Naive thymus-derived CD4-positive, alpha-beta T cell (primary cell): ENCODE data around the gene SRRM3. TPM values are rescaled to one million over a fixed set of nuclear protein-coding genes. Genes with fewer than 3 reads are reported as not detected.
"Not testable (repeated sequence)": the region's sequence is repeated elsewhere in the genome, so short reads cannot be mapped to it uniquely, and the experiment has no call there.

Source experiments
- ATAC-seq: fragments of 150-1000 bp; cut with Tn5 transposase; 2 replicates; pipeline ENCODE4 v1.10.0; 2021; ENCODE audit warnings: mild to moderate bottlenecking, moderate library complexity
- CTCF ChIA-PET: fragments of 350-600 bp; sonication (Branson Sonifier 250); formaldehyde crosslinking; loops from one replicate; lab custom pipeline; 2021; ENCODE audit warnings: antibody characterized with exemption; lab: Charles Lee
- POLR2A ChIA-PET: fragments of 350-600 bp; sonication (Branson Sonifier 250); formaldehyde crosslinking; loops from one replicate; lab custom pipeline; 2021; ENCODE audit warnings: antibody characterized with exemption, inconsistent platforms; lab: Charles Lee
- DNase-seq, 9 donors: peaks; one replicate each; pipeline versions ENCODE4 v3.0.0 to v3.0.0-alpha.2; 2020 to 2022; ENCODE audit warnings: mixed read lengths in 1 of 9
- H3K27ac ChIP-seq: one replicate; pipeline ENCODE4 v1.7.0; 2013; ENCODE audit warnings: mild to moderate bottlenecking, low read depth, low read length, moderate library complexity
- H3K27me3 ChIP-seq, 2 donors: one replicate each; pipeline ENCODE4 v1.7.0; 2013; ENCODE audit warnings: low read length in 2 of 2, mild to moderate bottlenecking in 2 of 2, moderate library complexity in 2 of 2; ENCODE audit not compliant: control insufficient read depth in 2 of 2, insufficient read depth in 2 of 2
- H3K36me3 ChIP-seq, 3 experiments: 1 replicate in 2 of 3; 2 replicates in 1 of 3; pipeline ENCODE4 v1.7.0; 2013; ENCODE audit warnings: low read length in 3 of 3, mild to moderate bottlenecking in 3 of 3, moderate library complexity in 1 of 3; ENCODE audit not compliant: insufficient read depth in 3 of 3, control insufficient read depth in 2 of 3
- H3K4me1 ChIP-seq, 2 donors: one replicate each; pipeline ENCODE4 v1.7.0; 2013; ENCODE audit warnings: low read length in 2 of 2, mild to moderate bottlenecking in 2 of 2, moderate library complexity in 1 of 2; ENCODE audit not compliant: control insufficient read depth in 2 of 2, insufficient read depth in 2 of 2
- H3K4me3 ChIP-seq: 2 replicates; pipeline ENCODE4 v1.7.0; 2013; ENCODE audit warnings: mild to moderate bottlenecking, low read length
- H3K9me3 ChIP-seq, 3 experiments: 1 replicate in 2 of 3; 2 replicates in 1 of 3; pipeline ENCODE4 v1.7.0; 2013; ENCODE audit warnings: low read length in 3 of 3; ENCODE audit not compliant: control insufficient read depth in 2 of 3
- H3K27ac Mint-ChIP-seq, 9 donors: one replicate each; pipeline ENCODE4 v1.8.0; 2020 to 2022; ENCODE audit warnings: mixed read lengths in 9 of 9, mild to moderate bottlenecking in 8 of 9, moderate library complexity in 5 of 9, inconsistent platforms in 2 of 9
- H3K27me3 Mint-ChIP-seq, 5 donors: one replicate each; pipeline ENCODE4 v1.8.0; 2021 to 2022; ENCODE audit warnings: mixed read lengths in 5 of 5, mild to moderate bottlenecking in 1 of 5
- H3K36me3 Mint-ChIP-seq, 5 donors: one replicate each; pipeline ENCODE4 v1.8.0; 2020 to 2022; ENCODE audit warnings: mixed read lengths in 5 of 5, mild to moderate bottlenecking in 3 of 5, inconsistent platforms in 1 of 5
- H3K4me1 Mint-ChIP-seq, 7 donors: one replicate each; pipeline ENCODE4 v1.8.0; 2020 to 2022; ENCODE audit warnings: mixed read lengths in 7 of 7, mild to moderate bottlenecking in 3 of 7, inconsistent platforms in 1 of 7
- H3K4me3 Mint-ChIP-seq, 10 donors: one replicate each; pipeline ENCODE4 v1.8.0; 2020 to 2022; ENCODE audit warnings: mild to moderate bottlenecking in 10 of 10, mixed read lengths in 10 of 10, moderate library complexity in 6 of 10, inconsistent platforms in 2 of 10
- H3K9me3 Mint-ChIP-seq, 11 donors: one replicate each; pipeline ENCODE4 v1.8.0; 2020 to 2022; ENCODE audit warnings: mixed read lengths in 11 of 11, mild to moderate bottlenecking in 4 of 11, inconsistent platforms in 1 of 11, moderate library complexity in 1 of 11
- intact Hi-C, 2 donors: fragments of 100-400 bp; cut with micrococcal nuclease; formaldehyde crosslinking; loops; one replicate each; pipeline ENCODE4 v1.15.1; 2023
- polyA plus RNA-seq, 2 donors: library from polyadenylated mRNA; unstranded; fragments of 300-500 nt; fragmentation: Illumina TruSeq; gene quantifications; one replicate each; pipeline ENCODE4 v1.2.3, GENCODE V29; 2021
- total RNA-seq, 6 experiments: library from RNA in 5 of 6; stranded (reverse) in 5 of 6; gene quantifications; 1 replicate in 5 of 6; 2 replicates in 1 of 6; pipeline ENCODE4 v1.2.3 and lab custom pipeline; 2021 to 2026

The SRRM3 gene
- total and polyA plus RNA-seq, 7 experiments from 2014 or later, result not detected

GRCh38 chr7:76204147-76204546, 2.5 kb downstream of the SRRM3 start:
- no peaks in the 10 kb centered on the region for H3K4me1 ChIP-seq
- ATAC-seq (no peak), DNase-seq (no peak)
- no peaks in the 10 kb centered on the region for H3K27me3 ChIP-seq
- no peak overlapping the region for H3K27ac ChIP-seq
- POLR2A ChIA-PET, result interaction anchor here (1.0 kb wide), 1 partner anchor 10 kb away, joined by 4 read pairs; no protein-coding TSS in a partner anchor
- no peak overlapping the region for H3K27ac Mint-ChIP-seq
- H3K27me3 Mint-ChIP-seq, result peaks cover 3 to 39% (median 21%) of the 10 kb centered on the region in 5 donors
- no peak overlapping the region for H3K4me3 ChIP-seq
- H3K4me1 Mint-ChIP-seq, result peaks cover 0 to 2% (median 0%) of the 10 kb centered on the region in 7 donors
- H3K36me3 ChIP-seq, result no peaks in the 10 kb centered on the region
- no peaks in the 10 kb centered on the region for H3K36me3 Mint-ChIP-seq
- no peaks in the 10 kb centered on the region for H3K9me3 ChIP-seq
- CTCF ChIA-PET, result interaction anchor here (1.5 kb wide), 1 partner anchor 10 kb away, joined by 3 read pairs; no protein-coding TSS in a partner anchor
- H3K4me3 Mint-ChIP-seq, result peak overlapping the region in 1 of 10 donors; percentile 32
- intact Hi-C loops, result no loop called here
- peaks cover 0 to 4% (median 0%) of the 10 kb centered on the region in 11 donors for H3K9me3 Mint-ChIP-seq

- H3K9me3 ChIP-seq, result no peaks in the 10 kb centered on the region
- no peak overlapping the region for H3K4me3 ChIP-seq
- H3K27me3 Mint-ChIP-seq, result peaks cover 3 to 29% (median 19%) of the 10 kb centered on the region in 5 donors
- peaks cover 0 to 2% (median 0%) of the 10 kb centered on the region in 7 donors for H3K4me1 Mint-ChIP-seq
- H3K27me3 ChIP-seq, result peaks cover 0 to 3% of the 10 kb centered on the region in 2 donors
- H3K4me3 Mint-ChIP-seq, result no peak overlapping the region
- ChIA-PET POLR2A (no interaction called here), CTCF (no interaction called here)
- DNase-seq, result no peak
- H3K36me3 Mint-ChIP-seq, result no peaks in the 10 kb centered on the region
- no peak overlapping the region for H3K27ac ChIP-seq
- no peak for ATAC-seq
- H3K4me1 ChIP-seq, result no peaks in the 10 kb centered on the region
- intact Hi-C loops, result no loop called here
- H3K27ac Mint-ChIP-seq, result no peak overlapping the region
- peaks cover 0 to 4% (median 0%) of the 10 kb centered on the region in 11 donors for H3K9me3 Mint-ChIP-seq
- H3K36me3 ChIP-seq, result no peaks in the 10 kb centered on the region
These were observed 4.9 kb downstream of the SRRM3 start for GRCh38 chr7:76206633-76207032.

GRCh38 chr7:76209310-76209709, 7.6 kb downstream of the SRRM3 start:
- Histone ChIP-seq H3K27ac (no peak overlapping the region), H3K4me3 (no peak overlapping the region), H3K36me3 (no peaks in the 10 kb centered on the region), H3K4me1 (no peaks in the 10 kb centered on the region), H3K27me3 (peaks cover 0 to 3% of the 10 kb centered on the region in 2 donors), H3K9me3 (no peaks in the 10 kb centered on the region)
- DNase-seq (no peak), ATAC-seq (no peak)
- intact Hi-C loops, result no loop called here
- POLR2A ChIA-PET, result no interaction called here
- Mint-ChIP-seq H3K27ac (no peak overlapping the region), H3K36me3 (no peaks in the 10 kb centered on the region), H3K4me1 (peaks cover 0 to 2% (median 0%) of the 10 kb centered on the region in 7 donors), H3K9me3 (peaks cover 0 to 2% (median 0%) of the 10 kb centered on the region in 11 donors), H3K27me3 (peaks cover 0 to 22% (median 16%) of the 10 kb centered on the region in 5 donors), H3K4me3 (no peak overlapping the region)
- CTCF ChIA-PET, result interaction anchor here (0.7 kb wide), 1 partner anchor 371 kb away, joined by 3 read pairs; no protein-coding TSS in a partner anchor

- H3K27ac ChIP-seq, result no peak overlapping the region
- H3K4me1 ChIP-seq, result no peaks in the 10 kb centered on the region
- ChIA-PET CTCF (interaction anchor here (1.0 kb wide), 1 partner anchor 9 kb away, joined by 4 read pairs; no protein-coding TSS in a partner anchor), POLR2A (no interaction called here)
- no peak overlapping the region for H3K27ac Mint-ChIP-seq
- H3K27me3 Mint-ChIP-seq, result peaks cover under 1 to 19% (median 6%) of the 10 kb centered on the region in 5 donors
- H3K36me3 Mint-ChIP-seq, result no peaks in the 10 kb centered on the region
- ATAC-seq (no peak), DNase-seq (no peak)
- H3K36me3 ChIP-seq, result no peaks in the 10 kb centered on the region
- intact Hi-C loops, result no loop called here
- H3K9me3 ChIP-seq, result no peaks in the 10 kb centered on the region
- peaks cover 0 to 3% of the 10 kb centered on the region in 2 donors for H3K27me3 ChIP-seq
- H3K4me1 Mint-ChIP-seq, result no peaks in the 10 kb centered on the region
- H3K9me3 Mint-ChIP-seq, result no peaks in the 10 kb centered on the region
- no peak overlapping the region for H3K4me3 Mint-ChIP-seq
- H3K4me3 ChIP-seq, result no peak overlapping the region
These were observed 9.5 kb downstream of the SRRM3 start for GRCh38 chr7:76211216-76211615.

- H3K4me1 ChIP-seq, H3K4me3 ChIP-seq, H3K27ac Mint-ChIP-seq, H3K4me3 Mint-ChIP-seq, H3K4me1 Mint-ChIP-seq, POLR2A ChIA-PET, intact Hi-C loops, H3K27ac ChIP-seq, H3K9me3 ChIP-seq, DNase-seq, ATAC-seq, CTCF ChIA-PET, H3K27me3 ChIP-seq, H3K36me3 Mint-ChIP-seq, H3K36me3 ChIP-seq, H3K9me3 Mint-ChIP-seq: not testable (repeated sequence)
- H3K27me3 Mint-ChIP-seq, result peaks cover 11 to 32% (median 24%) of the 10 kb centered on the region in 5 donors
These were observed 13.7 kb downstream of the SRRM3 start for GRCh38 chr7:76215349-76215748.

GRCh38 chr7:76216381-76217082, 14.8 kb downstream of the SRRM3 start:
- H3K27ac Mint-ChIP-seq, result no peak overlapping the region
- ATAC-seq, result no peak

More at GRCh38 chr7:76216381-76217082, 14.8 kb downstream of the SRRM3 start:
- H3K36me3 Mint-ChIP-seq, result peaks cover 0 to 1% (median 0%) of the 10 kb centered on the region in 5 donors
- Histone ChIP-seq H3K4me3 (no peak overlapping the region), H3K36me3 (no peaks in the 10 kb centered on the region), H3K27ac (no peak overlapping the region), H3K9me3 (no peaks in the 10 kb centered on the region), H3K4me1 (no peaks in the 10 kb centered on the region), H3K27me3 (no peaks in the 10 kb centered on the region)
- no peak for DNase-seq
- ChIA-PET POLR2A (no interaction called here), CTCF (no interaction called here)
- intact Hi-C loops, result no loop called here
- H3K27me3 Mint-ChIP-seq, result peaks cover 13 to 29% (median 27%) of the 10 kb centered on the region in 5 donors
- H3K9me3 Mint-ChIP-seq, result peaks cover 0 to under 1% (median 0%) of the 10 kb centered on the region in 11 donors
- no peak overlapping the region for H3K4me3 Mint-ChIP-seq
- peaks cover 0 to 3% (median 0%) of the 10 kb centered on the region in 7 donors for H3K4me1 Mint-ChIP-seq
